K562 (cell line): ENCODE results near the gene LUC7L. TPM values are rescaled to one million over a fixed set of nuclear protein-coding genes. Genes with fewer than 3 reads are reported as not detected.
A peak's percentile ranks its signal among the peaks of the same experiment; 100 is the strongest.

Experiments used
- ATAC-seq: fragments of 200-7000 bp; cut with Tn5 transposase; 3 replicates; pipeline ENCODE4 v1.9.1; 2020; ENCODE audit warnings: moderate library complexity
- BruUV-seq: library from RNA; stranded (reverse); fragments of 400-500 nt; replicated peaks from 2 replicates; lab custom pipeline; 2021; lab: Mats Ljungman, UMichigan
- CTCF ChIA-PET: fragments of 300-600 bp; formaldehyde crosslinking; extraction: SDS; loops from one replicate; lab custom pipeline; 2021; ENCODE audit warnings: low intra/inter-chr PET ratio; lab: Yijun Ruan, JAX
- POLR2A ChIA-PET: fragments of 300-600, 350-650 bp; sonication (Branson Sonifier 250); formaldehyde crosslinking; extraction: SDS; loops from one replicate; lab custom pipeline; 2021; ENCODE audit warnings: antibody characterized with exemption, inconsistent platforms; lab: Yijun Ruan, JAX
- DNase-seq, 4 experiments: peaks; one replicate each; pipeline versions ENCODE4 v3.0.0 to v3.0.0-alpha.2; 2011 to 2018; ENCODE audit warnings: low spot score in 3 of 4, mixed read lengths in 3 of 4; ENCODE audit errors: extremely low read depth in 1 of 4
- FAIRE-seq: peaks from 2 replicates; lab custom pipeline; 2011; peaks lifted over from hg19 to GRCh38; lab: Jason Lieb, UNC
- H2AFZ ChIP-seq: 2 replicates; pipeline ENCODE4 v1.6.0; 2011; ENCODE audit warnings: low read depth, low read length, control low read depth, inconsistent platforms
- H3K27ac ChIP-seq: fragments of 200-600 bp; 3 replicates; pipeline ENCODE4 v1.8.0; 2011; ENCODE audit warnings: low read depth, mild to moderate bottlenecking, control low read depth, inconsistent platforms, low read length, moderate library complexity, mixed read lengths; ENCODE audit errors: extremely low read depth
- H3K27me3 ChIP-seq, 2 experiments: fragments of 300-600 bp in 1 of 2; 2 replicates in 1 of 2; 3 replicates in 1 of 2; pipeline versions ENCODE4 v1.6.0 to v1.8.0; 2011; ENCODE audit warnings: inconsistent platforms in 2 of 2, low read length in 2 of 2, mild to moderate bottlenecking in 1 of 2, mixed read lengths in 1 of 2, moderate library complexity in 1 of 2; ENCODE audit not compliant: control insufficient read depth in 2 of 2, insufficient read depth in 2 of 2
- H3K36me3 ChIP-seq: fragments of 300-600 bp; 3 replicates; pipeline ENCODE4 v1.8.0; 2011; ENCODE audit warnings: mild to moderate bottlenecking, low read length, inconsistent platforms; ENCODE audit not compliant: control insufficient read depth, insufficient read depth
- H3K4me1 ChIP-seq, 2 experiments: fragments of 200-600 bp in 1 of 2; replicated peaks in 1 of 2; 2 replicates in 1 of 2; 3 replicates in 1 of 2; pipeline versions ENCODE4 v1.5.1 to v1.8.0; 2011; ENCODE audit warnings: inconsistent platforms in 2 of 2, low read length in 2 of 2, mild to moderate bottlenecking in 1 of 2, mixed read lengths in 1 of 2, moderate library complexity in 1 of 2; ENCODE audit not compliant: control insufficient read depth in 2 of 2, insufficient read depth in 2 of 2
- H3K4me2 ChIP-seq: 2 replicates; pipeline ENCODE4 v1.6.1; 2011; ENCODE audit warnings: low read length, control low read depth, inconsistent platforms, mixed read lengths; ENCODE audit not compliant: insufficient read depth
- H3K4me3 ChIP-seq: fragments of 200-600 bp; sonication (generic), shearing (Covaris generic); 2 replicates; pipeline ENCODE4 v1.5.1; 2016; ENCODE audit warnings: control low read depth, inconsistent platforms
- H3K79me2 ChIP-seq: fragments of 200-600 bp; 3 replicates; pipeline ENCODE4 v1.8.0; 2011; ENCODE audit warnings: low read length, inconsistent platforms; ENCODE audit not compliant: control insufficient read depth, insufficient read depth
- H3K9ac ChIP-seq, 2 experiments: 2 replicates each; pipeline versions ENCODE4 v1.6.0 to v1.6.1; 2011; ENCODE audit warnings: low read depth in 2 of 2, low read length in 2 of 2, control low read depth in 1 of 2, inconsistent platforms in 1 of 2, mild to moderate bottlenecking in 1 of 2, mixed read lengths in 1 of 2; ENCODE audit not compliant: insufficient read depth in 1 of 2
- H3K9me1 ChIP-seq: one replicate; pipeline ENCODE4 v1.6.0; 2011; ENCODE audit warnings: inconsistent platforms, mild to moderate bottlenecking, low read length, moderate library complexity; ENCODE audit not compliant: control insufficient read depth, insufficient read depth
- H3K9me3 ChIP-seq: replicated peaks from 2 replicates; pipeline ENCODE4 v1.5.1; 2011; ENCODE audit warnings: low read depth, low read length, inconsistent platforms; ENCODE audit not compliant: control insufficient read depth, insufficient read depth
- H4K20me1 ChIP-seq: replicated peaks from 2 replicates; pipeline ENCODE4 v1.6.1; 2011; ENCODE audit warnings: low read length, inconsistent platforms, mixed read lengths; ENCODE audit not compliant: control insufficient read depth, insufficient read depth
- CBX2 ChIP-seq: fragments of 200-600 bp; sonication (generic); IDR thresholded peaks from one replicate; pipeline ENCODE4 v1.6.1; 2012; ENCODE audit warnings: mild to moderate bottlenecking, low read length, inconsistent platforms; ENCODE audit not compliant: insufficient read depth, poor library complexity, severe bottlenecking
- FOSL1 ChIP-seq: fragments of 200-800 bp; sonication (Bioruptor generic); conservative IDR thresholded peaks from 2 replicates; pipeline ENCODE4 v1.6.1; 2016; ENCODE audit warnings: missing genetic modification characterization, missing compliant biosample characterization
- FOXK1 ChIP-seq: sonication (generic); formaldehyde crosslinking; IDR thresholded peaks from 2 replicates; pipeline ENCODE4 v1.8.0; 2022; ENCODE audit warnings: missing genetic modification reagents, mild to moderate bottlenecking, borderline replicate concordance
- HNRNPK ChIP-seq: fragments of 200-400 bp; formaldehyde crosslinking; IDR thresholded peaks from one replicate; pipeline ENCODE4 v1.6.1; 2018; ENCODE audit warnings: mild to moderate bottlenecking, low read depth, low read length; ENCODE audit not compliant: poor library complexity, severe bottlenecking
- MCM3 ChIP-seq: fragments of 450-650 bp; IDR thresholded peaks from 2 replicates; pipeline ENCODE4 v1.6.1; 2016
- NFIX ChIP-seq: fragments of 250-450 bp; sonication (Bioruptor Pico); IDR thresholded peaks from 2 replicates; pipeline ENCODE4 v1.4.0; 2020; ENCODE audit warnings: low read depth, mild to moderate bottlenecking, moderate library complexity
- NR1H2 ChIP-seq: sonication (generic); formaldehyde crosslinking; IDR thresholded peaks from 2 replicates; pipeline ENCODE4 v1.4.0; 2020; ENCODE audit warnings: mild to moderate bottlenecking, missing genetic modification reagents
- ZNF146 ChIP-seq: IDR thresholded peaks from one replicate; pipeline ENCODE4 v1.6.1; 2018; ENCODE audit warnings: missing compliant biosample characterization; ENCODE audit not compliant: unreplicated experiment
- whole genome bisulfite sequencing: fragments of 100-300 bp; shearing (Covaris generic); methylation state at CpG from one replicate; pipeline ENCODE4 v1.1.6; 2016; ENCODE audit warnings: low coverage, mixed read lengths; ENCODE audit not compliant: insufficient coverage; ENCODE audit errors: missing lambda C conversion rate; 5-methylcytosine and 5-hydroxymethylcytosine counted together
- in situ Hi-C: fragments of 300-500 bp; cut with MboI; formaldehyde crosslinking; loops from 4 replicates; pipeline ENCODE4 v1.15.0; 2018; ENCODE audit warnings: inconsistent platforms, mixed read lengths
- intact Hi-C: fragments of 100-400 bp; cut with micrococcal nuclease; formaldehyde crosslinking; loops from 2 replicates; pipeline ENCODE4 v1.14.2; 2022
- polyA plus RNA-seq, 8 experiments: library from polyadenylated mRNA; depleted of rRNA in 4 of 8; stranded (reverse) in 5 of 8; unstranded in 3 of 8; fragments of >200 nt; fragmentation: Nextera tagmentation in 2 of 8; fragmentation: Illumina TruSeq in 1 of 8; extraction: Ambion mirVana in 2 of 8; extraction: Trizol in 1 of 8; gene quantifications; 2 replicates each; pipeline versions ENCODE4 v1.2.1 to v1.2.3, GENCODE V29; 2011 to 2014; ENCODE audit warnings: inconsistent platforms in 1 of 8, missing spikeins in 1 of 8
- total RNA-seq, 7 experiments: library from RNA; depleted of rRNA in 6 of 7; stranded (reverse); fragments of >200 nt in 6 of 7; fragmentation: Illumina TruSeq in 2 of 7; extraction: Trizol in 2 of 7; gene quantifications; 2 replicates each; pipeline versions ENCODE4 v1.2.1 to v1.2.3, GENCODE V29; 2011 to 2021; ENCODE audit warnings: low replicate concordance in 1 of 7

LUC7L gene
- total and polyA plus RNA-seq, 9 of the 15 experiments (the other 6 are each of a cell fraction or from before 2014, with no cell fraction given) = 1.7 to 93.3 (median 59.5) TPM

DNA sequence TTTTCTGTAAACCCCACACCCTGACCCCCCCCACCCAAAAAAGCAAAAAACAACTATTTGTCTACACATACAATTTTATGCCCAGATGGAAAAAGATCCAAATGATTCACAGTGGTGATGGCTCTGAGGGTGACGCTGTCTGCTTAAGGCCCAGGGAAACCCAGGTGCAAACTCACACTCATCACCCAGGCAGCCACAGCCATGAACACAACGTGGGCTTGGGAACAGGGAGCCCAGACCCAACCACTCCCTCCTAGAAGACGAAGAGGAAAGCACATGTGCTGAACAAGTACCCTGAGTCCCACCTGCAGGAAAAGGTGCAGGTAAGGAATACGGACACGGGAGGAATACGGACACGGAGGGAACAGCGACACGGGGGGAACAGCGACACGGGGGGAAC lies 43.6 kb downstream of the LUC7L start:
- H3K4me2 ChIP-seq = no peak overlapping the region
- BruUV-seq = no TSS peak
- 0 out of 2 replicates have a peak, but pooled peaks cover 6% of the 10 kb centered on the region for H4K20me1 ChIP-seq
- H3K9me3 ChIP-seq = peaks cover 2% of the 10 kb centered on the region; the same call in 1 of the 2 replicates
- intact Hi-C loops = no loop called here
- no peak for FAIRE-seq
- no peak overlapping the region for H3K27ac ChIP-seq
- 86% methylated on average over 9 of the region's 11 CpGs for WGBS
- no peaks in the 10 kb centered on the region for H3K27me3 ChIP-seq
- no peak for DNase-seq
- CTCF ChIA-PET = no interaction called here
- peaks cover 9 to 41% of the 10 kb centered on the region in 2 experiments; a peak in 4 of 5 replicates for H3K4me1 ChIP-seq
- H3K4me3 ChIP-seq = no peak overlapping the region
- ATAC-seq = no peak
- H3K9ac ChIP-seq = 0 out of 4 replicates have a peak overlapping the region, but pooled peaks of 1 of the 2 experiments have one; percentile 36
- peaks cover 12% of the 10 kb centered on the region for H3K79me2 ChIP-seq
- peaks cover 3% of the 10 kb centered on the region for H3K9me1 ChIP-seq
- H2AFZ ChIP-seq = no peak overlapping the region
- in situ Hi-C loops = no loop called here
- TF ChIP-seq ZNF146 (CRISPR knock-in tag) = no peak
- TF ChIP-seq NR1H2 = no peak
- no peak for TF ChIP-seq FOXK1 (CRISPR knock-in tag)
- TF ChIP-seq FOSL1 (tag) = no peak
- no peak for TF ChIP-seq NFIX (CRISPR knock-in tag)
- TF ChIP-seq HNRNPK = no peak
- no peak for TF ChIP-seq CBX2
- no peak for TF ChIP-seq MCM3
- TF ChIP-seq, all 486 proteins: peak for 0
- POLR2A ChIA-PET = interaction anchor here (0.6 to 1.3 kb wide), 4 partner anchors 17 to 133 kb away, joined by 3 read pairs; partner anchors contain the start of gene POLR3K
- H3K36me3 ChIP-seq = peaks cover 51% of the 10 kb centered on the region
